CD4-positive, alpha-beta T cell treated with Interleukin-1 beta for 1 hour (primary cell): ENCODE measurements around the gene UBE2E1.
"Not testable (repeated sequence)": the region's sequence is repeated elsewhere in the genome, so short reads cannot be mapped to it uniquely, and the experiment has no call there.

Experiments used
- DNase-seq, 2 donors: peaks; one replicate each; pipeline ENCODE4 v3.0.0-alpha.2; 2020 to 2022

The UBE2E1 gene

GRCh38 chr3:23859012-23859743 lies 53.4 kb downstream of the UBE2E1 start:
- DNase-seq, result no peak

DNA sequence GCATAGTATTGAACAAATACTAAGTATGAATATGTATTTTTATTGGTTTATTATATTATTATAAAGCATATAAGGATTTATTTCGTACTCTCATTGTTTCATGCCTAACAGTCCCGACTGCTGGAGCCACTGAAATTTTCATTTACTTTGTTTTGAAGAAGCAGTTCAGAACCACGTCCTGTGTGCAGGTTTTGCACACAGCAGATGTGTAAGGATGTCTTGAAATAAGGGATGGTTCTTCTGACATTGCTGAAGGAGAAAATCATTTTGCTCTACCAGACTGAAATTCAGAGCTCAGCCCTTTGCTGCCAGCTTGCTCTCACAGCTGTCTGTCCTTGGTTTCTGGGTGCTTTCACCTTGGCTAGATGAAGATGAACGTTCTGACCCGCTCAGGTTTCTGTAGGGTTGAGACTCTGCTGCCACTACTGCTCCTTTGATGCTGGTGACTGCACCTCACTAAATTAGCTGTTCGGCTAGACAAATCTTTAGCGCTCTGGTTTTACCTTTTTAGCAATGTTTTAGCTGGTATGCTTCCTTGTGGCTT lies 54.2 kb downstream of the UBE2E1 start:
- no peak for DNase-seq

- DNase-seq, result no peak
Measured at GRCh38 chr3:23861689-23862088, 55.9 kb downstream of the UBE2E1 start.

DNA sequence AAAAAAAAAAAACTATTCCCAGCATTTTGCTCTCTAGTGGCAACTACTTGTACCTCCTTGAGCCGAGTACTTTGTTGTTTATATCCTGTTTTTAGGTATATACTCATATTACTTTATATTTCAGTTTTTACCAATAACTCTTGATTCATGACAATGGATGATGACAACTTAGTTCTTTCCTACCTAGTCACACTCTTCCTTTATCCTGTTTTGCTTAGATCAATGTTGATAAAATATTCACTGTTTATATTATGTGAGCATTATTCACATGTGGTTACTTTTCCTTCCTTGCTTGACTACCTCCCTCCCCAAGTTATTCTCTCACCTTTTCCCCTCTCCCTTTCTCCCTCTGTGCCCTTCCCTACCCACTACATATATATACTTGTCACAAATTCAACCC lies 57.3 kb downstream of the UBE2E1 start:
- DNase-seq, result no peak

DNA sequence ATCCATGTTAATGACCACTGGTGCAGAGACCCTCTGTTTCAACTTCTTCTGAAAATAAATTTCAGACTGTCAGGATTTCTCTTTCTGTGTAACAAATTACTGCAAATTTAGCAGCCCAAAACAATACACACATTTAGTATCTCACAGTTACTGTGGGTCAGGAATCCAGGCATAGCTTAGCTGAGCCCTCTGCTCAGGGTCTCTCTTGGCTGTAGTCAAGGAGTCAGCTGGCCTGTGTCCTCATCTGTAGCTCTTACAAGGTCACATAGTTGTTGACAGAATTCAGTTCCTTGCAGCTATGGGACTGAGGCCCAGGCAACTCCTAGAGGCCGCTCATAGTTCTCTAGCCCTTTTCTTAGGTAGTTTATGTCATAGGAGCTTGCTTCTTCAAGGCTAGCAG lies 59.2 kb downstream of the UBE2E1 start:
- DNase-seq, result no peak

GRCh38 chr3:23865595-23866396 lies 60.0 kb downstream of the UBE2E1 start:
- DNase-seq, result no peak

DNA sequence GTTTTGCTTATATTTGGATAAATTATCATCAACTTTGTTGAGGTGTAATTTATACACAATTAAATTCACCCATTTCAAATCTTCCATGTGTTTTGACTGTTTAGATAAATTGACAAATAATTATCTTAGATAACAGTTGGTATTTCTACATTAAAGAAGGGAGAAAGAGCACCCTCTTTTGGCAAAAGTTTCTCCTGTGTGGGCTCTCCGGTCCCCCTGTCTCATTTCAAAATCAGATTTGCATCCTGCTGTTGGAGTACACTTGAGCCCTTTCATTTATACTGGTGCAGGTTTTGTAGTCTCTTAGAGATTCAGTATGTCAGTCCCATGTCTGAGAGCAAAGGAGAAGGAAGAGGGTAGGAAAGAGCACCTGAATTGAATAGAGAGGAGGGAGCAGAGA lies 61.6 kb downstream of the UBE2E1 start:
- DNase-seq, result no peak

DNA sequence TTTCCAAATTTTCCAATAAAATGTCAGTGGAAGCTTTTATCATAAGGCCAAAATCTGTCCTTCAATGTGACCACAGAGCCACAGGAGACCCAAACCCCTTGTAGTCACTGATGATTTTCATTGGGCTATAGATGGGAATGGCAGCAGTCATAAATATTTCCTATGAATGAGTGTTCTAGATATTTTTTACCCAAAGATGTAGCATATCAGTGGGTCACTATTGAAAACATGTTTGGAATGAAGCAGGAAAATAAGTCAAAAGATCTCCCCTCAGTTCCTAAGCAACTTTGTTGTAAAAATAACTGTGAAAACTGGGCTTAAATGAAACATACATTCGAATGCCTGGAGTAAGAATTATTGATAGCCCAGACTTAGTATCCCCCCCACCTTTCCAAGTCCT lies 62.1 kb downstream of the UBE2E1 start:
- no peak for DNase-seq

GRCh38 chr3:23869977-23870662 lies 64.4 kb downstream of the UBE2E1 start:
- no peak for DNase-seq

DNA sequence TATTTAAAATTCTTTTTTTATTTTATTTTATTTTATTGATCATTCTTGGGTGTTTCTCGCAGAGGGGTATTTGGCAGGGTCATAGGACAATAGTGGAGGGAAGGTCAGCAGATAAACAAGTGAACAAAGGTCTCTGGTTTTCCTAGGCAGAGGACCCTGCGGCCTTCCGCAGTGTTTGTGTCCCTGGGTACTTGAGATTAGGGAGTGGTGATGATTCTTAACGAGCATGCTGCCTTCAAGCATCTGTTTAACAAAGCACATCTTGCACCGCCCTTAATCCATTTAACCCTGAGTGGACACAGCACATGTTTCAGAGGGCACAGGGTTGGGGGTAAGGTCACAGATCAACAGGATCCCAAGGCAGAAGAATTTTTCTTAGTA lies 64.9 kb downstream of the UBE2E1 start:
- DNase-seq, result not testable (repeated sequence)

- not testable (repeated sequence) for DNase-seq
Measured at GRCh38 chr3:23871361-23871760, 65.6 kb downstream of the UBE2E1 start.

- DNase-seq, result no peak
Measured at GRCh38 chr3:23872330-23872729, 66.6 kb downstream of the UBE2E1 start.

DNA sequence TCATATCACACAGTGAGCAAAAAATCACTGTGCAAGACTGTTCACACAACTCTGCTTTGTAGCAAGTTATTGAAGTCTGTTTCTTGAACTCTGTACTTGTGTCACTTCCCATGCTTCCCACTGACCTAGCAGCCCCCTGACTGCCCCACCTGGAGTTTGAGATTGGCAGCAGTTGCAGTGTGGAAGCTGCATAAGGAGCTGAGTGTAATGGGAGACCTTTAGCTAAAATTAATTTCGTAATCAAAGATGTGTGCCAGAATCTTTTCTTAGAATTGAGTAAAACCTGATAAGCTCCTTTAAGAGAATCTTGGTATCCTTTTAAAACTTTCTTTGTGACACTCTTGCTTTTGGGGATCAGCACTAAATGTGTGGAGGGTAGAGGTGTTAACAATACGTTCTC lies 68.2 kb downstream of the UBE2E1 start:
- no peak for DNase-seq

GRCh38 chr3:23874359-23875112 lies 68.8 kb downstream of the UBE2E1 start:
- DNase-seq, result no peak

DNA sequence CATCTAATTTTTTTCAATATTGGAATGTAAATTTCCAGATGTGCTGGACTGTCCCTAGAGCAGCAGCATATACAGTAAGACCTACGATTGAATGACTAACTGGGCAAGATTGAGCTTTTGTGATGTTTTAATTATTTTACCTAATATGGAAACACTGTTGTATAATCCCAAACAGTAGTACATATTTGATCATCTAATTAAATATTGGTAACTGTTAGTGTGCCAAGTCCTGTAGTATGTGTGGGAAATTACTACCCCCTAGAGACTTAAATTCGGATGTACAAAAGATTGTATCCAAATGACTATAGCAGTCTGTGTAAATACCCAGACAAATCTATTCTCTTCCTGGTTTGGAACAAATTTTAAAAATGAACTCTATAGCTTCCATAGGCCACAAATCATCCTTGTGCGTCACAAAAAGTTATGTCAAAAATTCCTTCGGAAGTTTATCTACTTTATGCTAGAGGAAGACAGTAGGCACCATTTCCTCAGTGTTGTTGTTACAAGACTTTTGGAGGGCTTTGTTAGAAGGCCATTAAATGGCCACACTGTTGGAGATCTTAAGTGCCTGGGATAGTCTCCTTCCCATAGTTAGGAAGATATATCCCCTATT lies 69.5 kb downstream of the UBE2E1 start:
- DNase-seq, result no peak

GRCh38 chr3:23876923-23877322 lies 71.2 kb downstream of the UBE2E1 start:
- DNase-seq, result no peak

- no peak for DNase-seq
Measured at GRCh38 chr3:23877329-23877980, 71.7 kb downstream of the UBE2E1 start.

GRCh38 chr3:23879485-23879884 lies 73.7 kb downstream of the UBE2E1 start:
- no peak for DNase-seq

GRCh38 chr3:23880703-23881339 lies 75.1 kb downstream of the UBE2E1 start:
- no peak for DNase-seq

DNA sequence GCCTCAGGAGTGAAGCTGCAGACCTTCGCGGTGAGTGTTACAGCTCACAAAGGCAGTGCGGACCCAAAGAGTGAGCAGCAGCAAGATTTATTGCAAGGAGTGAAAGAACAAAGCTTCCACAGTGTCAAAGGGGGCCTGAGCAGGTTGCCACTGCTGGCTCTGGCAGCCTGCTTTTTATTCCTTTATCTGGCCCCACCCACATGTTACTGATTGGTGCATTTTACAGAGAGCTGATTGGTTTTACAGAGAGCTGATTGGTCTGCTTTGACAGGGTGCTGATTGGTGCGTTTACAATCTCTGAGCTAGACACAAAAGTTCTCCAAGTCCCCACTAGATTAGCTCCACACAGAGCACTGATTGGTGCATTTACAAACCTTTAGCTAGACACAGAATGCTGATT lies 76.2 kb downstream of the UBE2E1 start:
- DNase-seq, result not testable (repeated sequence)

DNA sequence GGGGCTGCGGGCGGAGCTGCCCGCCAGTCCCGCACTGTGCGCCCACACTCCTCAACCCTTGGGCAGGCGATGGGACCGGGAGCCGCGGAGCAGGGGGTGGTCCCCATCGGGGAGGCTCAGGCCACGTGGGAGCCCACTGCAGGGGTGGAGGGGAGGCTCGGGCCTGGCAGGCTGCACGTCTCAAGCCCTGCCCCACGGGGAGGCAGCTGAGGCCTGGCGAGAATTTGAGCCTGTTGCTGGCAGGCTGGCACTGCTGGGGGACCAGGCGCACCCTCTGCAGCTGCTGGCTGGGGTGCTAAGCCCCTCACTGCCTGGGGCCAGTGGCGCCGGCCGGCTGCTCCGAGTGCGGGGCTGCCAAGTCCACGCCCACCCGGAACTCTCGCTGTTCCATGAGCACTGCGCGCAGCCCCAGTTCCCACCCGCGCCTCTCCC lies 76.7 kb downstream of the UBE2E1 start:
- DNase-seq, result no peak
